WERI-Rb-1 (cell line): ENCODE measurements around the gene SDC1.

Source experiments
- DNase-seq: peaks from one replicate; pipeline ENCODE4 v3.0.0-alpha.2; 2020
- H3K27ac ChIP-seq: fragments of 250-450 bp; sonication (Bioruptor Pico); 2 replicates; pipeline ENCODE4 v1.5.1; 2020; ENCODE audit warnings: mild to moderate bottlenecking, moderate library complexity
- H3K27me3 ChIP-seq: fragments of 250-450 bp; sonication (Bioruptor Pico); 2 replicates; pipeline ENCODE4 v1.5.1; 2021; ENCODE audit warnings: mild to moderate bottlenecking, low read depth, moderate library complexity; ENCODE audit not compliant: insufficient read depth, severe bottlenecking
- H3K36me3 ChIP-seq: fragments of 250-450 bp; sonication (Bioruptor Pico); 2 replicates; pipeline ENCODE4 v1.5.1; 2020; ENCODE audit warnings: mild to moderate bottlenecking, moderate library complexity
- H3K4me3 ChIP-seq: 2 replicates; pipeline ENCODE4 v1.5.1; 2011; ENCODE audit warnings: low read depth, mild to moderate bottlenecking, control low read depth, low read length
- H3K9me3 ChIP-seq: fragments of 250-450 bp; sonication (Bioruptor Pico); 2 replicates; pipeline ENCODE4 v1.5.1; 2021; ENCODE audit warnings: mild to moderate bottlenecking, moderate library complexity; ENCODE audit not compliant: severe bottlenecking
- TF ChIP-seq, protein P1 (sequence below): IDR thresholded peaks from 2 replicates; pipeline ENCODE4 v1.5.1; 2011; ENCODE audit warnings: low read depth, mild to moderate bottlenecking, control low read depth, inconsistent platforms, low read length

The SDC1 gene

GRCh38 chr2:20201671-20202070, 23.3 kb downstream of the SDC1 start:
- TF ChIP-seq, protein P1, sequence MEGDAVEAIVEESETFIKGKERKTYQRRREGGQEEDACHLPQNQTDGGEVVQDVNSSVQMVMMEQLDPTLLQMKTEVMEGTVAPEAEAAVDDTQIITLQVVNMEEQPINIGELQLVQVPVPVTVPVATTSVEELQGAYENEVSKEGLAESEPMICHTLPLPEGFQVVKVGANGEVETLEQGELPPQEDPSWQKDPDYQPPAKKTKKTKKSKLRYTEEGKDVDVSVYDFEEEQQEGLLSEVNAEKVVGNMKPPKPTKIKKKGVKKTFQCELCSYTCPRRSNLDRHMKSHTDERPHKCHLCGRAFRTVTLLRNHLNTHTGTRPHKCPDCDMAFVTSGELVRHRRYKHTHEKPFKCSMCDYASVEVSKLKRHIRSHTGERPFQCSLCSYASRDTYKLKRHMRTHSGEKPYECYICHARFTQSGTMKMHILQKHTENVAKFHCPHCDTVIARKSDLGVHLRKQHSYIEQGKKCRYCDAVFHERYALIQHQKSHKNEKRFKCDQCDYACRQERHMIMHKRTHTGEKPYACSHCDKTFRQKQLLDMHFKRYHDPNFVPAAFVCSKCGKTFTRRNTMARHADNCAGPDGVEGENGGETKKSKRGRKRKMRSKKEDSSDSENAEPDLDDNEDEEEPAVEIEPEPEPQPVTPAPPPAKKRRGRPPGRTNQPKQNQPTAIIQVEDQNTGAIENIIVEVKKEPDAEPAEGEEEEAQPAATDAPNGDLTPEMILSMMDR, result no peak
- Histone ChIP-seq H3K27me3 (no peaks in the 10 kb centered on the region), H3K36me3 (peaks cover 41% of the 10 kb centered on the region)

DNA sequence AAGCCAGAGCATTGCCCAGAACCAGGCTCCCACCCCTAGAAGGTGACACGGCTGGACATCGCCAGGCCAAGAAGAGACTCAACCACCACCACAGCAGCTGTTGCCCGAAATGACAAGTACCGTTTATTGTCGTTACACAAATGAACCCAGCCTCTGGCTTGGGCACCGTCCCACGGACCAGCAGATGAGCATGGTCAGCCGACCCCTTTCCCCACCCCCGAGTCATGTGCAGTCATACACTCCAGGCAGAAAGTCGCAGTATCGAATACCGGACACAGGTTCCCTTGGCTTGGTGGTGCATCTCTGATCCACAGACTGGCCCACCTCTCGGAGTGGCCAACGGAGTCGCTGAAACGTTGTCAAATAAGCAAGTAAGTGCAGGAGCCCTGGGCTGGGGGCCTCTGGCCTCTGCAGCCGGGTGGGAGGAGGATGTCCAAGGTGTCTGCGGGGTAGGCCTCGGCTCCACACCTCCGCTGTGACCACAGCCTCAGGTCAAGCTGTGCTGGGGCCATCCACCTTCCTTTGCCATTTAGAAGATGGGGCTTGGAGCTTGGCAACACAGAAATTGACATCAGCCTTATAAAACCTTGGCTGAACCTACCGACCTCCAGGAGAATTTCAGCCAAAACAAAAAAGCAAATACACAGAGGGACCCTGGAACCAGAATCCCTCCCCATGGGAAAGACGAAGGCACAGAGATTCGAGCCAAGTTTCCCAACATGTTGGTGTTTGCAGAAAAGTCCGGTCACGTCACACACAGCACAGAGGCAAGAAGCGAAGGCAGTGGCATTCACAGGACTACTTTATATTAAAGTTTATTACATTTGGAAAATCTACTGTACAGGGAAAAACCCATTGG, 24.0 kb downstream of the SDC1 start:
- no peaks in the 10 kb centered on the region for H3K9me3 ChIP-seq
- H3K27me3 ChIP-seq, result no peaks in the 10 kb centered on the region
- DNase-seq, result no peak
- TF ChIP-seq, protein P1, result no peak
- H3K36me3 ChIP-seq, result peaks cover 41% of the 10 kb centered on the region
- H3K4me3 ChIP-seq, result no peak overlapping the region
- H3K27ac ChIP-seq, result no peak overlapping the region

More at GRCh38 chr2:20201671-20202070, 23.3 kb downstream of the SDC1 start:
- Histone ChIP-seq H3K4me3 (no peak overlapping the region), H3K9me3 (no peaks in the 10 kb centered on the region), H3K27ac (no peak overlapping the region)
- DNase-seq, result no peak

GRCh38 chr2:20199633-20200270, 25.2 kb downstream of the SDC1 start:
- no peak overlapping the region for H3K4me3 ChIP-seq
- no peaks in the 10 kb centered on the region for H3K27me3 ChIP-seq
- no peaks in the 10 kb centered on the region for H3K9me3 ChIP-seq
- TF ChIP-seq, protein P1, result no peak
- no peak for DNase-seq
- peaks cover 34% of the 10 kb centered on the region for H3K36me3 ChIP-seq
- no peak overlapping the region for H3K27ac ChIP-seq

GRCh38 chr2:20198796-20199632, 25.9 kb downstream of the SDC1 start:
- DNase-seq, result no peak
- H3K27ac ChIP-seq, result no peak overlapping the region
- H3K4me3 ChIP-seq, result no peak overlapping the region
- peaks cover 32% of the 10 kb centered on the region for H3K36me3 ChIP-seq
- TF ChIP-seq, protein P1, result no peak
- H3K9me3 ChIP-seq, result no peaks in the 10 kb centered on the region
- H3K27me3 ChIP-seq, result no peaks in the 10 kb centered on the region

DNA sequence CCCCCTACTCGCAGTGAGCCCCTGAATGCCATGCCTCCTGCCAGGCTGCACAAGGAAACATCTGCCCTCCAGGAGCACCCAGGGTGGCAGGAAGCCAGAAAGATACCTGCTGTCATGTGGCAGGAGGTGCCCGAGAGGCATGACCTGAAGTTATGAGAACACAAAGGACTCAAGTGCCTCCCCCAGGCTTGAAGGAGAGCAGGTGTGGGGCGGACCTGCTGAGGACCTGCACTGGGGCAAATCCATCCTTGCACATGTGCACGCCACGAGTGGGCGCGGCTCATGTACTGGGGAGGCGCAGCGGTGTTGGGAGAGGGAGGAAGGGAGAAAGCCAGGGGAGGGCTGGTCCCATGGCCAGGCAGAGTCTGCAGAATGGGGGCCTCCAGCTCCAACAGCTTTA, 26.9 kb downstream of the SDC1 start:
- DNase-seq, result no peak
- Histone ChIP-seq H3K36me3 (peaks cover 22% of the 10 kb centered on the region), H3K27ac (no peak overlapping the region), H3K9me3 (no peaks in the 10 kb centered on the region), H3K27me3 (no peaks in the 10 kb centered on the region), H3K4me3 (no peak overlapping the region)
- TF ChIP-seq, protein P1, result no peak
